Putamen (tissue), 1 donor: ENCODE results near the gene ABCC12.
A peak's percentile ranks its signal among the peaks of the same experiment; 100 is the strongest.

Source experiments
- DNase-seq: peaks from one replicate; pipeline ENCODE4 v3.0.0-alpha.2; 2016; ENCODE audit warnings: low spot score

The ABCC12 gene

DNA sequence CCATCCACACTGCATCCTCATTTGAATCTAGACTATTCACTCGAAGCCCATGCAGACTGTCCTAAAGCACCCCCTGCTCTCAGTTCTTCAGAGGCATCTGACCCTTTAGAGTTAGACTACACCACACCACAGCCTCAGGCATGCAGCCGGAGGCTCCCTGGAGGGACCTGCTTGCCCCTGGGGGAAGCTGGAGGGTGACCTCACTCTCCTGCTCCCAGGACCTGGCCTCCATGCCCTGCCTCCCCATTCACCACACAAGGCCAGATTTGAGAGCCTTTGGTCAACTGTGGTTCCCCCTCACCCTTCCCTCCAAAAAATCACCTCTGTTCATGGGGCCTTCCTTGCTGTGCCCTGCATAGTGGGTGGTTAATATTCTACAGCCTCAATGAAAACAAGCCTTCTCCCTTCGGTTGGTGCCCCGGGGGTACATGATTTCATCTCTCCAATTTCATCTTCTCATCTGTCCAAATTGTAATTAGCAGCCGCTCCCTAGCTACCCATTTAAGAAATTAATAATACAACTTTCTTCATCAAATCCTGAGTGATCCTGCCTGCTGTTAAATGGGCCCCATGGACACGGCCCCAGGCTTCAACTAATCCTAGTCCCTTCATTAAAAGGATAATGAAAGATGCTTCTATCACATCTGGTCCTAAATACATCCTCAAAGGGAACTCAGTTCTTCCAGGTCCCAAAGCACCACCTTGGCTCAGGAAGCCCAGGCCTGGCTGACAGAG lies 24.4 kb downstream of the ABCC12 start:
- DNase-seq = no peak

DNA sequence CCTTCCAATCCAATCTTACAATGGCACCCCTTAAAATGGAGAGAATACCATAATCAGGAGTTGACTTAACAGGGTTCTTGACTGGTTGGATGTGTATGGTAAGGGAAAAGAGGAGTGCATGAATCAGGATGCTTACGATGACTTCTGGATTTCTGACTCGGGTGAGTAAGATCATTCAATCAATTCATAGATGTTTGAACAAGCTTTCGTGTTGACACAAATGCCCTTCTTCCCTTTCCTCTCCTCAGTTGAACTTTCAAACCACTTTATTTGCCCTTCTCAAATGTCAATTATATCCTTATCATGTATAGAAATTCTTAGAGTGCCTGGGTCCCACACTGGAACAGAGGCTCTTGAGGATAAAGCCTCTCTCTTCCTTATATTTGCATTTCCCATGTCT lies 25.9 kb downstream of the ABCC12 start:
- DNase-seq = no peak

DNA sequence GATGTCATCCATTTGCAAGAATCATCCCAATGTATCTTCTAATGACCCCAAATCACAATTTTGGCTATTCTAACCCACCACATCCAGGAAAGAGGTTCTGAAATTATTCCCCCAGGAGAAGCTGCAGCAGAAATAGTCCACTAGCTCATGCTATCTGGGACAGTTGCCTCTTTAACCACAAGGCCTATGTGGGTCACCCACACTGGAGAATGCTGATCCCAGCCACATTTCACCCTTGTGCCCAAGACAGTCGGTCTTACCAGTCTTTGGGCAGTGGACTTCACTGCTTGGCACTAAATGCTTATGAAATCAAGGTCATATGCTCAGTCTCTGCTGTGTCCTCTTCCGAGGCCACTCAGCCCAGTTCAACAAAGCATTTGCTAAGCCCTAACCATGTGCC lies 27.0 kb downstream of the ABCC12 start:
- DNase-seq = no peak

DNA sequence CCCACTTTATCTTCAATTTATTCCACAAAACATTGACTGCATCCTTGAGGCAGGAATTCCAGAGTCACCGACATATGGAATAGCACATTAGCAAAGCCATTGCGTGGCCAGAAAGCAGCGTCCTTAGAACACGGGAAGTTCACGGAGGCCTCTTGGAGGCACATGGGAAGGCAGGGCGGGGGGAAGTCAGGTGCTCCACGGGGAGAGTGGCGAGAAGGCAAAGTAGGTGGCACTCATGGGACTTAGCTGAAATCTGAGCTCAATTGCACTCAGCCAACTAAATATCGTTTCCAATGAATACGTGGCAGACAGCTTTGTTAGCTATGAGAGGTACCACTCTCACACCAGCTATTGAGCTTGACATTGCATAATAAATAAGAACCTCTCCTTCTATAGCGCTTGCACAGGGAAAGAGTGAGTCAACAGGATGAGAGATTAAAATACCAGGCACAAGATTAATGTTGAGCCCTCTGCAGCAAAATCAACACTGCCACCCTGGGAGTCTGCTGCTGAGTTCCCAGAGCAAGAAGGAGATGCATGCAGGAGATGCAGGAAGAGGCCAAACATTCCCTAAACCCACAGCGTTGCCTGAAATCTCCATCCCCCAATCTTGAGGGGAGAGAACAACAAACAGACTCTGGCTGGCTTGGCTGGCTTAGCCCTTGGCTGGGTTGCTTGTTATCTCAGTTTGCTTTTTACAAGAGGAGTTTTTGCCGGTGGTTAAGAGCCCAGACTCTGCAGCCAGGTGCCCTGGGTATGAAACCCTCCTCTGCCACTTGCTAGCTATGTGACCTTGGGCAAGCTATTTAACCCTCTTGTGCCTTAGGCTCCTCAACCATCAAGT lies 28.8 kb downstream of the ABCC12 start:
- DNase-seq = peak; percentile 57

DNA sequence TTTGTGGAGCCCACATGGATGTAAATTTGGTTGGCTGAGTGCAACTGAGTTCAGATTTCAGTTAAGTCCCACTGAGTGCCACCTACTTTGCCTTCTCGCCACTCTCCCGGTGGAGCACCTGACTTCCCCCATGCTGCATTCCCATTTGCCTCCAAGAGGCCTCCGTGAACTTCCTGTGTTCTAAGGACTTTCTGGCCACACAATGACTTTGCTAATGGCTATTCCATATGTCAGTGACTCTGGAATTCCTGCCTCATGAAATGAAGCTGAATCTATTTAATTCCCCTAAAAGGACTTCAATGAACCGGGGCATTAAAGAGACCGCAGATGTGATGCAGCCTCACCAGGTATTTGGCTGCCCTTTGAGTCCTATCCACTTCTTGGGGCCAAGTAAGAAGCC lies 29.9 kb downstream of the ABCC12 start:
- no peak for DNase-seq

DNA sequence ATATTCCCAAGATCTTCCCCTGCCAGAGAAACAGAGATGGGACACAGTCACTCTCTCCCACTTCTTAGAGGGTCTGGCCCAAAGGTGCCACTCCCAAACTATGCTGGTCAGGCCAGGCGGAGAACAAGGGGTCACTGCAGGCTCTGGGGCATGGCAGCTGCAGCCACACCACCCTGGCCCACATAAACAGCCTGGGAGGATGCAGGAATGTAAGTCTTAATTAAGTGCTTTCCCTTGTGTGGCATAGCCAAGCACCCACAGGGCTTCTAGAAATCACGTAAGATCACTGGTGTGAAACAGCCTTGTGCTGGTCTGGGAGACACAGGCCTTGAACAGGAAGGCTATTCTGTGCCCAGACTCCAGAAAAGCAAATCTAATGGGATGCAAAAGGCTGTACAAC lies 31.5 kb downstream of the ABCC12 start:
- DNase-seq = no peak

DNA sequence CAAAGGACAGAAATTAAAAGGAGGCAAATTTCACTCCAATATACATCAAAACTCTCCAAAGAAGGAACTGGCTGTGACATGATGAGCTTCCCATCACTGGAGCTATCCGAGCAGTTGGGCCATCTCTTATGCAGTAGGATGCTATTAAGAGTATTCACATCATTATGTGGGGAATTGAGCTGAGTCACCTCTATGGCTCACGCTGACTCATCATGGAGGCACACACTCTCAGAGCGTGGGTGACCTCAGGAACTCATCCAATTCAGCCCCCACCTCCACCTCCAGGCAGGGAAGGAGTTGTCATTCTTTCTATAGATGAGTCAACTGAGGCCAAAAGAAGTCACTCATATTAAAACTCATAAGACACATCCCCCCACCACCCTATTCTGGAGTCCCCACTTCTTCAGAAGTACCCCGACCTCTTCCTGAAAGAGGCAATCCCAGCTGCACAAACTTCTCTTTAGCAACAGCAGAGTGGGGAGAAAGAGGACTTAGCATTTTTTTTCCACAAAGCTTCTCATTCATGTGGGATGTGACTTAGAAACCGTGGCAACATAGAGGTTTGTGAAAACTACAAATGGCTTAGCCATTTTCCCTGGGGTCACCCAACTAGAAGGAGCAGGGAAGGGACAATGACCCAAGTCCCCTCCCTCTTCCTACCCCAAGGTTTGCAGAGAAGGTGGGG lies 32.5 kb downstream of the ABCC12 start:
- peak; percentile 83 for DNase-seq

DNA sequence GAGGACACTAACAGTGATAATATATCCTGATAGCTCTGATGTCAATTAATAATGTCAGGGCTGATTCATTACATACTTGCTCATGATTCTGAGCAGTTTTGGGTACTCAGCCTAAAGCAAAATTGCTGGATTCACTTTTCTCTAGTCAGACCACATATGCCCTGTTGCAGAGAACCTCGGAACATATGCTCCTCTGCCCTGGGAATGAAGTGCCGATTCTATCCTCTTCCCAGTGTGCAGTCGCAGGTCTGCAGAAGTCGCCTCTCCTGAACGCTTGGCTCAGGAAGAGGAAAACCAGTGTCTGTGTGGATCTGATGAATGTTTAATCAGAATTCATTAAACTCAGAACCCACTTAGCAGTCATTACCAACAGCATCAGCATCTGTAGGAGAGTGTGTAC lies 34.5 kb downstream of the ABCC12 start:
- DNase-seq = no peak

DNA sequence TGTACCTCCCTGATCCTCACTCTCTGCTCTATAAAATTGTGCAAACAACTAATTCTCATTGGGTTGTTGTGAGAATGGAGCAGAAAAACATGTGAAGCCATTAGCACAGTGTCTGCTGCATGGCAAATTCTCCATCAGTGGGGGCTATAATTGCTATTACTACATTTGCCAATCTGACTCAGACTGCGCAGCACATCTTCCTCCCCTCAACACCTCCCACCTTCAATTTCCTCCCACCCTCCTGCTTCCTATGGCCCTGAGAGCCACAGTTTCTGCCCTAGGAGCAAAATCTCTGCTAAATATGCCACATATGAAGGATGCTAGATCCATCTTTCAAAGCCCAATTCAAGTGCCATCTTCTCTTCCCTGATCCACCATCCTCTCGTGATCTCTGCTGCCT lies 37.0 kb downstream of the ABCC12 start:
- DNase-seq = peak; percentile 70

DNA sequence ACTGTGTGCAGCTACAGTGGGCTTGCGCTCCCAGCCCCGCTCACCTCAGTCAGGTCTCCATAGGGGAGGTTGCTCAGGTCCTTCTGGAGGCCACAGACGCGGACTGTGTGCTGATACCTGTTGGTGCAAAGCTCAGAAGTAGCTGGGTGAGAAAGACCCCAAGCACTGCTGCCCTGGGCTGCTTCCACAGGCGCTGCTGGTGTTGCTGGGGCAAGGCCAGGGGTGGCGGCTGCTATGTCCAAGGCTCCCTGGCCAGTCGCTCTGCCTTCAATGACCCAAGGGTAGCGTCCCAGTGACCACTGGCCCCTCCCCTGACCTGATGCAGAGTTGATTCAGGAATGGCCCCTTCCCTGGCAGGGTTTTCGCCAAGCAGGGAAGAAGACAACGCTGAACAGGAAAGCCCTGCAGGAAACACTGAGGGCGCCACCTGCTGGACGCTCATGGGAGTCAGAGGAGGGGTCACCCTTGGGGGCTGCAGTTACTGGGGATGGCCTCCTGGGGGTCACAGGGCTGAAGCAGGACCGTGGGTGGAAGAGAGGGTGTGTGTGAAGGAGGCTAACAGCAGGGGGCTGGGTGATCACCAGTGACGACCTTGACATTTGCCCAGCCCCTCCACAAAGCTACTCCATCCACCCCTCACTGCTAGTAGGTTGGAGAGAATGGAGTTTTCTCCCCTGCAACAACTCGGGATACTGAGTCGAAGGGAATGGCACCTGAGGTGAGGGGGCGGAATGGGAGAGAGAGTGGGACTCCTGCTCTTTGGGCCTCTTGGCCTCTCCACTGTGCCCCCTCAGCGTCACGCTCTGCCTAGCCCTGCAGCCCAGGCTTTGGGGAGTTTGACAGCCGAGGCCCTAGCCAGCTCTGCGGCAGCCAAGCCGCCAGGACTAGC lies 38.3 kb downstream of the ABCC12 start:
- DNase-seq = no peak

DNA sequence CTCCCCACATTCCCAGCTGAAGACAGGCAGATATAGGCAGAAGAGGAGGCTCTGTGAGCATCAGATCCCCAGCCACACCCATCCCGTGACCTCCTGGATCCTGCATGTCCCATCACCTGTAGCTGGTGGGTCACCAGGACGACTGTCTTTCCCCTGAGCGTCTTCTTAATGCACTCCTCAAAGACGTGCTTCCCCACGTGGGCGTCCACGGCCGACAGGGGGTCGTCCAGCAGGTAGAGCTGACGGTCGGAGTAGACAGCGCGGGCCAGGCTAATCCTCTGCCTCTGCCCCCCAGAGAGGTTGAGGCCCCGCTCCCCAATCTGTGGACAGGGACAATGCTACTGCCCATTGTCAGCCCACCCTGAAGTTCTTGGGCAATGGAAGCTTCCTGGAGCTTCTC lies 40.5 kb downstream of the ABCC12 start:
- DNase-seq = no peak

DNA sequence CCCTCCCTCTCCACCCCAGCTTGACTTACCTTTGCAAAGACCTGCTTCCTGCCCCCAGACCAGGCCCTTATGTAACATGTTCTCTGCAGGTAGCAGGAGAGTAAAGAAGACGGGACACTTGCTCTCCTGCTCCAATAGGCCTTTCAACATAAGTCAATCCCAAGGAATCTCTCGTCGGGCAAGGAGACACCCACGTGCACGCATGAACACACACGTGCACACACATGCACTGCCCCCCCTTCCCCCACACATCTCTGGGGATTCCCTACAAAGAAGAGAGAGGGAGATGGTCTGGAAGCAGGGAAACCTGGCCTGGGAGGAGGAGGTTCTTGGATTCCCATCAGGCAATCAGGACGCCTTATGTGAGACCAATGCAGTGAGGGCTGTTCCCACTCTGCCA lies 41.4 kb downstream of the ABCC12 start:
- DNase-seq = no peak

DNA sequence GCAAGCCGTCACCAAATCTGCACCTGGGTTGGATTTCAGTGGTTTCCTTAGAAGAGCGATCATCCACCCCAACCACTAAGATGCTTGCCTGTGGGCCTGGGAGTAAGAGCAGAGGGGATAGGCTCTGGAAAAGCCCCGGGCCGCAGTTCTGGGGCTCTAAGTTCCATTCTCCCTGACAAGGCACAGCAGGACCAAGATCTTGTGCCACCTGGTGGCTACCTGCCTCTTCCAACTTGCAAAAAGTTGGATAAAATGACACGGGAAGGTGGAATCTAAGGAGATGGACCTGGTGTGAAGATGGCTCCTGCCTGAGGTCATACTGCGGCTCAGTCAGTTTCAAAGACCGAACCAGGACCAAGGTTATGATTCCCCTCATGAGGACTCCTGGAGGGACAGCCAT lies 42.3 kb downstream of the ABCC12 start:
- no peak for DNase-seq

DNA sequence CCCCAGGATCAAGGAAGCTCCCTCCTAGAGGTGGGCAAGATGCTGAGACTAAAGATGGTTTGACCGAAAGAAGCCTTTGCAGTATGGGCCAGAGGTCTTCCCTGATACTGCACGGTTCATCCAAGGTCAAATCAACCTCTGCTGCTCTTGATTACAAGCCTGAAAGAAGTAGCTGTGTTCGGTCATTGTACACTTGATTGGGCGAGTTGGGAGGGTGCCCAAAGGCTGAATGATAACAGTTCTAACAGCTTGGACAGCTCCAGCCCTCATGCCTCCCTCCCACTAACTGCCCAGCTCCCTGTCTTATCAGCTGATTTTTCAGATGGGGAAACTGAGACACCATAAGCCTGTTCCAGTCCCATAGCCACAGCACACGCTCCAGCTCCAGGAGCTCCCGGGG lies 42.8 kb downstream of the ABCC12 start:
- no peak for DNase-seq

DNA sequence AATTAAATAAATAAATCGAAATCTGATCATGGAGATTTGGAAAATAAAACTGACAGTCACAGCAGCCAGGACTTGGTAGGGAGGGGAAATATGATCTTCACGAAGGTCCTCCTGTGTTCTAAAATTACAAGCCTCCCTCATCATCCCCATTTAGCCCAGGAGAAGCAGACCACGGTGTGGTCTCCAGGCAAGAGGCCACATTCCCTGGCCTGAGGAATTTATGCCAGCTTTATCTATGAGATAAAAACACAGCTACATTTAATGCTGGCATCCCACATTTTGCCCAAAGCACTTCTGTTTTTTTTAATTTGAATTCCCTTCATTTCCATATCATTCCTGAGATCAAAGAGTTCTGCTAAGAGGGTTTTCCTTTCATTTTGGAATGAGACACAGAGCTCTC lies 43.2 kb downstream of the ABCC12 start:
- no peak for DNase-seq

DNA sequence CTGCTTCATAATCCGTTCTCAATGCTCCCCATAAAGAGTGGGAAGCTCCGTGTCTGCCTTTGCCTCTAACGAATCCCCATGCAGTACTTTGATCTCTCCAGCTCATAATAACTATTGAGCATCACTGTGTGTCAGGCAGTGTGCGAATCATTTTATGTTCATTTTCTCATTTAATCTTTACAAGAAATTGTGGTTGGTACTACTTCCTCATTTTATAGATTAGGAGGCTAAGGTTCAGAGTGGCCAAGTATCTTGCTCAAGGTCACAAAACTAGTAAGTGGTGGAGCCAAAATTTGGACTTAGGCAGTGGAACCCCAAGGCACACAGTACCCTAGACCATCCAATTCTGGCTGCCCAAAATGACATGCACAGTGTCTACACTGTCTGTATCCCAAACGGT lies 44.8 kb downstream of the ABCC12 start:
- no peak for DNase-seq

DNA sequence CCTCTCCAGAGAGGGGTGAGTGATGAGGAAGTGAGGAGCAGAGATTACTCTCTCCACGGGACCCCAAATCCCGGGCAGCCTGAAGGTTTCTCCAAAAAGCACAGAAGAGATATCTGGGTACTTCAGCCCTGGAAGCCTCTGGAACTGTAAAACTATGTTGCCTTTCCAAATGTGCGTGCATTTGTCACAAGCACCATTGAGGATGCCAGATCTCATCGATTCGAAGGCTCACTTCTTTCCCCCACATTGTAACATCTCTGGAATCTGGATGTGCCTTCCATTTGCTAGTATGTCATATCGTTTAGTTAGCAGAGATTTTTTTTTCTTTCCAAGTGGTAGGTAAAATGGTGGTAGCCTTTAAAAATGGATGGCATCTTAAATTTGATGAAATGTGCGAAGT lies 45.8 kb downstream of the ABCC12 start:
- DNase-seq = no peak

DNA sequence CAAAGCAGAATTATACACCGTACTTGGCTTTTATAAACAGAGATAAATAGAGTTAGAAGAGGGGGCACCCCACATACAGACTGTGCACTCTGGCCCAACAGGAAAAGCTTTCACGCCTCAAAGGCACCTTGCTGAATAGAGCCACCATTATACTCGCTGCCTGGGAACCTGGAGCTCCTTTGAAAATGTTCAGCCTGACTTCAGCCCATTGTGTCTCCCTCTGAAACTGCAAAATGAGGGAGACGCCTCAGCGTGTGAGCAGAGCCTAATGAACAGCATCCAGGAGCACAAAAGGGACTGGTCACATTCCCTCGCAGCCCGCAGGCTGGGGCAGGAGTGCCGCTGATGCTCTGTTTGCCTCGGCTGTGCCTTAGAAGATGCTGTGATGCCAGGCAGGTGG lies 46.3 kb downstream of the ABCC12 start:
- DNase-seq = no peak

DNA sequence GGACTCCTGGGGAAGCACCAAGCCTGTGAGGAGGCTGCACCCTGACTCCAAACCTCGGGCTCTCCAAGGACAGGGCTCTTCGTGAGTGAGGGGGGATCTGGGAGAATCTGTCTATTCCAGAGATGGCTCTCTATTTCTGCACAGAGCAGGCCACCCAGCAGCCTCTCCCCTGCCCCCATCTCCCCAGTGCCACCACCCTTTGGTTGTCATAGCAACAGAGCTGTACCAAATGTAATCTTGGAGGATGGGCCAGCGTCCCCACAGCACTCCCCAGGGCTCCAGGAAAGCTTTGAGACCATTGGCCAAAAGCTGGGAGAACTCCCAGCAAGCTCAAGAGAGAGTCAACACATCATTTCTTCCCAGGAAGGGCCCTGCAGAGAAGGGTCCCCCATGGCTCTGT lies 49.3 kb downstream of the ABCC12 start:
- no peak for DNase-seq
